Activated CD4-positive, alpha-beta memory T cell treated with anti-CD3 and anti-CD28 coated beads, Interleukin-2, amount 10 ng/mL, durations not matched to agents 7 days and 5 days (primary cell): Measurements from ENCODE around the gene PTPN12. TPM values are rescaled to one million over a fixed set of nuclear protein-coding genes. Genes with fewer than 3 reads are reported as not detected.

ENCODE experiments used
- total RNA-seq, 2 experiments: library from RNA; stranded (reverse); gene quantifications; one replicate each; pipeline ENCODE4 v1.2.3, GENCODE V29; 2021

The PTPN12 gene
- total RNA-seq, 2 experiments from 2014 or later, result 21.4 to 22.0 TPM

Other genes with a start within 250 kb of the PTPN12 start
- 1 to 10 TPM; 5.9 to 6.6 TPM for gene GSAP, start 120.9 kb upstream of the PTPN12 start, total RNA-seq
- 10 to 100 TPM; 28.7 to 29.5 TPM for gene RSBN1L, start 159.2 kb downstream of the PTPN12 start, total RNA-seq